Stimulated activated CD4-positive, alpha-beta T cell treated with anti-CD3 and anti-CD28 coated beads, Interleukin-2, amount 100 ng/mL, for 4 hours (primary cell): ENCODE measurements around the gene FBLN5.
"Not testable (repeated sequence)": the region's sequence is repeated elsewhere in the genome, so short reads cannot be mapped to it uniquely, and the experiment has no call there.

Experiments used
- DNase-seq: peaks from one replicate; pipeline ENCODE4 v3.0.0-alpha.2; 2020; ENCODE audit warnings: low read depth

Gene FBLN5

GRCh38 chr14:91884664-91885063, 62.8 kb downstream of the FBLN5 start:
- DNase-seq: no peak

DNA sequence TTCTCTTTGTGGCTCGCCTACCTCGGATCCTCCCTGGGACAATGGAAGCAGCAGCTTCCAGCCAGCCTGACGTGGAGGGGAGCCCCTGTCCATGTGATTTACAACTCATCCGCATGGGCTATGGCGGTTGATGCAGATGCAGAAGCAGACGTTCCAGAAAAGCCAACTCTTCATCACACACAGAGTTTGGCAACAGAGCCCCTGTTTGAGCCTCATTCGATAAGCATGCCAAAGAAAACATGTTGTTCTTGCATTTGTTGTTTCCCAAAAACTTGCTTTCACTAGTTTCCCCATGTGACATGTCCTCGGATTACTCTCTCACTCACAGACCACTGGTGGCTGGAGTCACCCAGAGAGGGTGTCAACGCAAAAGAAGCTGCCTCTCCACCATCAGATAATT, 63.7 kb downstream of the FBLN5 start:
- no peak for DNase-seq

- no peak for DNase-seq
Observed at GRCh38 chr14:91882776-91883175, 64.7 kb downstream of the FBLN5 start.

DNA sequence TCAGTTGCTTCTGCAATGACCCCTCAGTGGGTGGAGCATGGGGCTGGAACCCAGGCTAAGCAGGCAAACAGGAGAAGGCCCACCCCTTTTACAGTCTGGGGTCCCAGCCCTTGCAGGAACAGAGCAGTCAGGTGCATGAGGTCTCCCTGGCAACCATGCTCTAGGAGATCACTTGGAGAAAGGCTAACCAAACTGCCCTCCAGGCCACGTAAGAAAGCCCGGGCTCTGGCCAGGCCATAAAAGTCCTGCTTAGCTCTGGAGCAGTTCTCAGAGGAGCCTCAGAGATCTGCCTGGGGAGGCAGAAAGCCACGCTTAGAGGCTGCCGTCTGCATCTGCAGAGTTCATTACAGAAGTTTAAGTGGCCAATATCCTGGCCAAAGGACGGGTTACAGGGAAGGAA, 65.1 kb downstream of the FBLN5 start:
- no peak for DNase-seq

DNA sequence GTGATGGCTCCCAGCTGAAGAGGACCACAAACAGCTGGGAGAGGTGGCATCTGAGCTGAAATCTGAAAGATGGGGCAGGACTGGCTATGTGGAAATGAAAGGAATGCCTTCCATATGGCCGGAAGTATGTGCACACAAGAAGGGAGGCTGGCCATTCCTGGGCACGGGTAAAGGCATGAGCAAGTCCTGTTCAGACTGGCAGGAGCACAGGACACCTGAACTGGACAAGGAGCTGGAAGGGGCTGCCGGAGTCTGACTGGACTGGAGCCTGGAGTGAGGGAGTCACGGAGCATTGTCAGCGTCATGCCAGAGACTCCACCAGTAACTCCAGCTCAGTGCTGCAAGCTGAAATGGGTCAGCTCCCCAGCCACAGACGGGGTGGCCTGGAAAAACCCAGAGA, 68.3 kb downstream of the FBLN5 start:
- no peak for DNase-seq

GRCh38 chr14:91878274-91878673, 69.2 kb downstream of the FBLN5 start:
- DNase-seq: no peak

GRCh38 chr14:91877376-91877915, 70.0 kb downstream of the FBLN5 start:
- no peak for DNase-seq

DNA sequence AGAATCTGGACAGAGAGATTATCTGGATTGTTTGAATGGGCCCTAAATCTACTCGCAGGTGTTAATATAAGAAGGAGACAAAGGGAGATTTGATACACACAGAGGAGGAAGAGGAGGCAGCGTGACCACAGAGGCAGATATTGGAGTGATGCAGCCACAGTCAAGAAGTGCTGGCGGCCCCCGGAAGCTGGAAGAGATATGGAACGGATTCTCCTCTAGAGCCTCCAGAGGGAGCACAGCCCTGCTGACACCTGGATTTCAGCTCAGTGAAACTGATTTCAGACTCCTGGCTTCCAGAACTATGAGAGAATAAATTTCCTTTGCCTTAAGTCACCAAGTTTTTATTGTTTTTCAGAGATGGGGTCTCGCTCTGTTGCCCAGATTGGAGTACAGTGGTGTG, 71.0 kb downstream of the FBLN5 start:
- no peak for DNase-seq

GRCh38 chr14:91875525-91876286, 71.8 kb downstream of the FBLN5 start:
- DNase-seq: no peak

DNA sequence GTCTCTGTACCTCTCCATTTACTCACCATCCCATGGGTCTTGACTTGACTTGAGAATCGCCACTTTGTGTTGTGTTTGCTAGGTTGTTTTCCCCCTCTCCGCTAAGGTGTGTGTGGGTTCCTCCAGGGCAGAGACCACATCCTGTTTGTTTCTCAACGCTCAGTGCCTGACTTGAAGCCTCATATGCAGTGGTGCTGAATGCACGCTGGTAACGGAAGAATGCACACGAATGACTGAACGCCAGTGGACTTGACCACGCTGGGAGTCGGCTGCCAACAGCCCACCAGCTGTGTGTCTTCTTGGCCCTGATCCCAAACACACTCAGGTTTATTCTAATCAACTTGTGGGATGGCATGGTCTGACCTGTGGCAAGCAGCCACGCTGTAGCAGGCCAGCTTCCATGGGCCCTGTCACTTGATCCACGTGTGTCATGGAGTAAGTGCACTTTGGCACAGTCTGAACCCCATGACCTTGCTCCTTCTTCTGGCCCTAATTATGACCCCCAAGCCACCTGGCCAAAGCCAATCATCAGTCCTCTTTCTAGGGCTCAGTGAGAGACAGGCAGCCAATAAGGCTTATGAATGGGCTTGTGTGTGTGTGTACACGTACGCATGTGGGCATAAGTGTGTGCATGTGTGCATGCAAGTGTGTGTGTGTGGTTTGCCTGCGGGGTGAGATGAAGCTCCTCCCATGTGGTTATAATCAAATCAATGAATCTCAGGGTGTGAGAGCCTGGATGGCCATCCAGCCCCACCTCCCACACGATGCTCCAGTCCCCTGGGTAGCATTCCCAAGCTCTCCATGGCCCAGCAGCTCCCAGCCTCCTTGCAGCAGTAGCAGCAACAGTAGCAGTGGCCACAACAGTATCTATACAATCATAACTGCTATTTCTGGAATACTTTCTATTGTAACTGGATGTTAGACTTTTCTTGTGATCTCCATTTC, 73.8 kb downstream of the FBLN5 start:
- DNase-seq: peak; percentile 48

DNA sequence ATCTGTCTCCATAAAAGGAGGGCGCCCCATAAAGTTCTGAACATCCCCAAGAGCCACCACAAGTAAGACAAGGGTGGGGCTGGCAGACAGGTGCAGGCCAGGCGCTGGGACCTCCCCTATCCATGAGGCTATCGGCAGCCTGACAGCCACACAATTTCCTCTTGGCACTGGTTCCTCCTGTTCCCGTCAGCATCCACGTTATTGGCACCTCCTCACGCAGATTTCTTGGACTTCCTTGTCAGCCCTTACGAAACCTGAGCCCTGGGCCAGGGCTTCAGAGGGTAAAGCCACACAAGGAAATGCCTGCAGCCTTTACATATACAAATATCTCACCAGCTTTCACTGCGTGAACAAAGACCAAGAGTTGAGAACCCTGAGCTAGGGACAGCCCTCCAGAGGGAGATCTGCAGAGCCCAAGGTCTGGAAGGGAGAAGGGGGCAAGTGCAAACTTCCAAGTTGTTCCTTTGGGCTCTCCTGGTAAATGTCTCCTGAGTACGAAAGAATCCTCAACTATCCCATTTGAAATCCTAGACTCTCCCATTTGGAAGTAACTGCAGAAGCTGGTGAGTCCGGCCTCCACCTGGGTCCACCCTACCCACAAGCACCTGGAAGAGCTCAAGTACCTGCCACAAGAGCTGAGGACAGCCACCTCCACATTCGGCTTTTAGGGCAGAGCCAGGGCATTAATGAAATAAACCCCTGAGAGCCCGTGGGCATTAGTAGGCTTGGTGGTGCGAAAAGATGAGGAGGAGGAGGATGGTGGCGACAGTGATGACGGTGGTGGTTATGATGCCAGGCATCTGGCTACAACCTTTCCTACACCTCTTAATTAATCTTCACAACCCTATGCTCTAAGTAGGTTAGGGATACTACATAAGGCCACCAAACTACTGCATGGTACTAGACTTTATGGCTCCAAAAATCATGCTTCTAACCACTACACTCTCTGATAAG, 74.7 kb downstream of the FBLN5 start:
- DNase-seq: no peak

DNA sequence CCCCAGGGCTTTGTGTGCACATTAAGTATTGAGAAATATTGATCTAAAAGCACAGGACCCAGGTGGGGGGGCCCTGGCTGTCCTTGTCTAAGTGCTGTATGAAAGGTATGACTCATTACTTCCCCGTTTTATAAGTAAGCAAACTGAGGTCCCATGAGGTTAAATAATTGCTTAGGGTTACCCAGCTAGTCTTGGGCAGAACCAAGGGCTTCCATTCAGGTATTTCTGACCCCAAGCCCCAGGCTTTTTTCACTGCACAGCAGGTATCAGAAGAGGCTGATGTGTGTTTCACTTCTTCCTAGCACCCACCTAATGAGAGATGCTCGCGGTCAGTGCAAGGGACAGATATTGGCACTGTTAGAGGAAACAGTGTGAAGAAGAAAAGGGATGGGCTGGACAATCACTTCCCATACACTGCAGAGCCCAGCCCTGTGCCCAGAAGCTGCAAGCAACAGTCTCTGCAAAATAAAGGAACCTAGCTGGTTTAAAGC, 75.4 kb downstream of the FBLN5 start:
- DNase-seq: peak; percentile 34

GRCh38 chr14:91871401-91871800, 76.1 kb downstream of the FBLN5 start:
- not testable (repeated sequence) for DNase-seq

DNA sequence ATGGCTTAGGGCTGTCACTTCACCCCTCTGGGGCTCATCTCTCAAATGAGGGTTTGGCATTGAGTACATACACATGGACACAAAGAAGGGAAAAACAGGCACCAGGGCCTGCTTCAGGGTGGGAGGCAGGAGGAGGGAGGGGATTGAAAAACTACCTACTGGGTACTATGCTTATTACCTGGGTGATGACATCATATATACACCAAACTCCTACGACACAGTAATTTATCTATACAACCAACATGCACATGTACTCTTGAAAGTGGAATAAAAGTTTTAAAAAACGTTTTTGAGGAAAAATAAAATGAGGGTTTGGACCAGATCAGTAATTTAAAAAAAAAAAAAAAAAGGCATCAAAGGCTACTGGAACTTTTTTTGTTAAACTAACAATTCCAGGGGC, 76.6 kb downstream of the FBLN5 start:
- DNase-seq: no peak

GRCh38 chr14:91870001-91870400, 77.5 kb downstream of the FBLN5 start:
- DNase-seq: peak; percentile 54

- no peak for DNase-seq
Observed at GRCh38 chr14:91869556-91869955, 77.9 kb downstream of the FBLN5 start.

- DNase-seq: no peak
Observed at GRCh38 chr14:91867316-91867988, 80.0 kb downstream of the FBLN5 start, which contains the start of gene TC2N. Gene TC2N, minus strand, starts transcription at chr14:91867536. Its CDS starts 53,767 bp downstream, at chr14:91813769.

DNA sequence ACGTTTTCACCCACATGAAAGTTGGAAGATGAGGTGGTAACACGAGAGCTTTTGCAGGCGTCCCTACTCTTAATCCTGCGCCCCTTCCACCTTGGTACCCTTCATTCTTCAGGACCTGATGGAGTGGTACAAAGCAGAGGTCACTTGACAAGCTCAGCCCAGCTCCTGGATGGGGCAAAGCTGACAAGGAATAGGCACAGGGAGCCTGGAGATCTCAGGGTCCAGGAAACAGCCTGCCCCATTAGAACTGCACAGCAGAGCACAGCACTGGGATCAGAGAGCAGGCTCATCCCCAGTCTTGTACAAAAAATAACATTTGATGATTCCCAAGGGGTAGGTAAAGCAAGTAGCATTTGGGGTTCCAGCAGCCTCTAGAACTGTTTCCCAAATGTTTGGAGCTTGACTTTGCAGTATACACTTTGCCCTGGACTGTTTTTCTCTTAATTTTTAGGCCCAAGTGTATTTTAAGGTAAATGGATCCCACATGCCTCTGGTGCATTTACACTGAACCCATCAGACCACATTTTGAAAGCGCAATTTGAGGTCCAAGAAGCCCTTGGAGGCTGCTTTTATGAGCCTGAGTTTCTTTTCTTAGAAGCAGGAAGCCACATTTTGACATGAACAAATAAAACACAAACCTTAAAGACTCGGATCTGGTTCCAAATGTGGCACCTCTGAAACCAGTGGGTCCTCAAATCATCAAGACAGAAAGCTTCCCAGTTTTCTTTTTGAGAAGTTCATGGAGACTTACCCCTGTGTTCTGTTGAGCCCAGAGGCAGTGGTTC, 80.8 kb downstream of the FBLN5 start:
- no peak for DNase-seq

DNA sequence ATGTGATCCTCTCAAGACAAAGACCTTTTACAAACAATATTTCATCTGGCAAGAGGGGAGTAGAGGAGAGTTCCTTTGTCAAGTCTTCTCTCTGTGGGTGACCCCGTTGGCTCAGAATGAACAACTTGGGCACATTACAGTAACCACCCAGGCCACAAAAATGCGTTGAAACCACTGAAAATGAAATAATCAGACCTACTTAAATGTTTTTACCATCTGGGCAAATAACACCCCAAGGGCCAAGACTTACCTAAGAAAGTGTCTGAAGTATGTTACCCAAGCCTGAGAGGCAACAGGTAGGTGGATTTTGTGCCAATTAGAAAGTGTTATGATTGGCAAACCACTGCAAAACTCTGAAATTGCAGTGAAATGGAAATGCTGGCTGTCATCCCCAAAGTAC, 81.4 kb downstream of the FBLN5 start:
- DNase-seq: no peak

DNA sequence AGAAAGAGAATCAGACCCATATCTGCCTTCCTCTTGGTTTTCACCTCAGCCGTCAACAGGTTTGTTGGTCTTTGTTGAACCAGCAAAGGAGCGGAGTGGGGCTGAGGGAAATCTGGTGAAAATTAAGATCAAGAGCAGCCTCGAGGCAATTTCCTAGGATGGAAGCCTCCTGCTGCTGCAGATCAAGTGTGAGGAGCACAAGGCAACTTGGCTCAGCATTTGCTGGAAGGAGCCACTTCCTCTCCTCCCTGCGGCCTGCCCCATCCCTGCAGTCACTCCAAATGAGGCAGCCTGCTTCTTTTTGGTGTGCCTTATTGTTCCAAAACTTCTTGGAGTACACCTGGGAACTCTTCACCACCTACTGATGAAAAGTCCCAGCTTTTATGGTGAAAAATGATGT, 85.1 kb downstream of the FBLN5 start:
- DNase-seq: no peak
